Renal cortex interstitium (tissue), 11 donors: Measurements from ENCODE around the gene WDR59. TPM values are rescaled to one million over a fixed set of nuclear protein-coding genes. Genes with fewer than 3 reads are reported as not detected.
"Not testable (repeated sequence)": the region's sequence is repeated elsewhere in the genome, so short reads cannot be mapped to it uniquely, and the experiment has no call there.

Experiments
- DNase-seq, 11 donors: peaks; one replicate each; pipeline ENCODE4 v3.0.0-alpha.2; 2013; ENCODE audit warnings: low read depth in 9 of 11, low spot score in 4 of 11; ENCODE audit errors: extremely low read depth in 1 of 11
- polyA plus RNA-seq, 3 donors: library from polyadenylated mRNA; unstranded; fragments of 120-200 nt; gene quantifications; one replicate each; pipeline ENCODE4 v1.2.1, GENCODE V29; 2013; ENCODE audit not compliant: insufficient read length in 3 of 3

Gene WDR59
- polyA plus RNA-seq, 3 donors = 81.2 to 127 (median 84.4) TPM

DNA sequence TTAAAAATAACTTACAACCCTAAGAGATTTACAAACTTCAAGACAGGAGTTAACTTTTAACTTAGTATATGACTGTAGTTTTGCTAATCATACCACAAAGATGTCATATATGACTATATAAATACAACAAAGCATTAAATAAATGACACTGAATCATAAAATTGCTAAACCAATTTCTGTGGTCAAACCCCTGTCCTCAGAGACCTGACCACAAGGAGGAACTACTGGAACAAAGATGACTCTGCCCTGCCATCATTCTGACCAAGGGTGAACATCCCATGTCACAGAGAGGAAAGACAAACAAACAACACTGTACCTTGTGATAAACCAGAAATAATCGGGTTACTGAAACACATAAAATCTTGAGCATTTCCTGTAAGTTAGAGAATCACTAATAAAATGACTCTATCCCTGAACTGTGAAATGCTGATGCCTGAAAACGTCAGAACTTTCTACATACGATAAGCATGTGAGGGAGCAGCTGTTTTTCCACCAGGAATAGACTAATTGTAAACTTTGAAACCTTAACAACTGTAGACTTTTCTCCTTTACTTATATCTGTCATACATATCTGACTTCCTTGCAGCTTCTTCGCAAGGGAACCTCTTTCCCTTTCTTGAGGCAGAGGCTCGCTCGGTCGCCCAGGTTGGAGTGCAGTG, 47.9 kb downstream of the WDR59 start:
- no peak for DNase-seq

DNA sequence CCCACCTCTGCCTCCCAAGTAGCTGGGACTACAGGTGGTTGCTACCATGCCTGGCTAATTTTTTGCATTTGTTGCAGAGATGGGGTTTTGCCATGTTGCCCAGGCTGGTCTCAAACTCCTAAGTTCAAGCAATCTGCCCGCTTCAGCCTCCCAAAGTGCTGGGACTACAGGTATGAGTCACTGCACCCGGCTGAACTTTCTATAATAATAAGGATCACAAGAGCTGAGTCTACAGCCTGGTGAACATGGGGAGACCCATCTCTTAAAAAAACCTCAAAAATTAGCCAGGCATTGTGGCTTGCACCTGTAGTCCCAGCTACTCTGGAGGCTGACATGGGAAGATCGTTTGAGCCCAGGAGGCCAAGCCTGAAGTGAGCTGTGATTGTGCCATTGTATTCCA, 53.5 kb downstream of the WDR59 start:
- DNase-seq = no peak

DNA sequence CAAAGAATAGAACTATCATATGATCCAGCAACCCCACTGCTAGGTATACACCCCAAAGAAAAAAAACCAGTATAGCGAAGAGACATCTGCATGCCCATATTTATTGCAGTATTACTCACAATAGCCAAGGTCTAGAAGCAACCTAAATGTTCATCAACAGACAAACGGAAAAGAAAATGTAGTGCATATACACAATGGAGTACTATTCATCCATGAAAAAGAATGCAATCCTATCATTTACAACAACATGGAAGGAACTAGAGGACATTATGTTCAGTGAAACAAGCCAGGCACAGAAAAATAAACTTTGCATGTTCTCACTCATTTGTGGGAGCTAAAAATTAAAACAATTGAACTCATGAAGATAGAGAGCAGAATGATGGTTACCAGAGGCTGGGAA, 55.3 kb downstream of the WDR59 start:
- no peak for DNase-seq

DNA sequence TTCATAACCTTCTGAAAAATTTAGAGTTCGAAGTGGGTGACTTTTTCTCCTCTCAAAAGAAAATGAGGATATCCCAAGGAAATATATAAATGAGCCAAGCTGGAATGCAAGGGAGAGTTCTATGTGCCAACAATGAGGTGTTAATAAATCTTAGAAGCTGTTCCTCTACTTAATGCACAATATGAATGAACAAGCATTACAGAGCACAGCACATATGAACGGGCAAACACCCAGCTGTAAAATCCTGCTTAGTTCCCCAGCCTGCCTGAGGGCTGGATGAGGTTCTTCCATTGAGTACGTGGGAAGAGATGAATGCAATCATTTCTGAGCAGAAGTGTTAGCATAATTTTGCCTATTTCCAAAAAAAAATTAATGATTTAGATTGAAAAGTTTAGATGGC, 58.1 kb downstream of the WDR59 start:
- DNase-seq = no peak

DNA sequence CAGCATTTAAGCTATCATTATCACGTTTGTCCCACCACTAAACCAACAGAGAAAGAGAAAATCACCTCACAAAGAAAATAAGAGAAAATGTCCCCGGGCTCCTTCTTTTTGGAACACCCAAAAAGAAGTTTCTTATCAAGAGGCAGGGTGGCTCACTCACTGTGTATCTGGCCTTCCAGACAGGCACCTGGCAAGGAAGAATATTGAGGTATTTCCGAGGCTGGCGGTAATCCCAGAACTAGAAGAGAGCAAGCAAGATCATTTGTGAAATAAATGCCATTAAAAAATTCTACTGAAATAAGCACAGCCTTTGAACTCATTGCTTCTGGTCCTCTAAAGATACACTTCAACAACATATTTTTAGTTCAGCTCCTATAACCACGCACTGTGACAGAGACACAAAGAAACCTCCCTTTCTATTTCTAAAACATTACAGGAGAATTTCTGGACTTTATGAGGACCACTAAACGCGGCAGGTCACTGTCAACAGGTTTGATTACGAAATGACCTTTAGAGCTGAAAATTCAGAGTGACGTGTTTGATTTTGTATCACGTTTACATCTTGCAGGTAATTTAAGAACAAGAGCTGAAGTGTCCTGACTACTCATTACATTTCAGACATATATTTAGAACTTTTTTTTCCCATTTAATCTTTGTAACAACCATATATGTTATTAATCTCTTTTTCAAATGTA, 61.0 kb downstream of the WDR59 start:
- DNase-seq = no peak

DNA sequence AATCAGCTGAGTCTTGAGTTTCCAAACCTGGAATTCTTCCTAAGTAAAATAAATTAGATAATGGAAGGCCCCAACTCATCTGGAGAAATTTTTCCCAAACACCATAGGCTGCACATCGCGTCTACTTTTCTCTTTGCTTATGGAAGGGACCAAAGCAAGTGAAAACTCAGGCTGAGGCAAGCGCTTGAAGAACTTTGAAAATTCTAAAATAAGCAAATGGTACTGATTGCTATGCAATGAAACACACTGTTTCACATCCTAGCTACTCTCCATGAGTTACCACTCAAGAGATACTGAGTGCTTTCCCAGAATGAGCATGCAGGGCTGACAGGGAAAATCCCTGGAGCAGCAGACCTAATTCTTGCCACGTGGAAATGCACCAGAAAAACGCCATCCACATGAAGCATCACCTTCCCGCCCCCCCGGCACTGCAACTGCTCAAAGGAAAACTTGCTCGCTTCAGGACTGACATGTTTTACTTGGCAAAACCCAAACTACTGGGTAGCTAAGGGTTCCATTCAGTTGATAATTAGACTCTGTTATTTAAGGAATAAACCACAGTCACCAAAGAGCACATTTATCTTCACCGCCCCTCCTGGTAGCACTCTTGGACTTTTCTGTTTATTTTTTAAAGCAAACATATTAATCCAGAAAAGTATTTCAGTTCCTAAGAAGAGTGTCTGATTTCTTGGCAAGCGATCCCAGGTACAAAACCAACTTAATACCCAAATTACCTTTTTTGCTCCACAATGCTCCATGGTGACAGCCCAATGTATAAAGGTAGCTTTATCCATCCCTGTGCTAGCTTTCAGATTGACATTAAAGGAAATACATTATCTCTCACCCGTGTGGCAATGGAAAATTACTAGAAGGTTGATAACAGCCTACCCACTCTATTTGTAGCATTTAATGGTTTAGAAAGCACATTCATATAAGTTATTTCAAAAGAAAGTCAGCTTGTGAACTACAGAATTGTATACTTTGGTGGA, 62.5 kb downstream of the WDR59 start:
- DNase-seq = no peak

DNA sequence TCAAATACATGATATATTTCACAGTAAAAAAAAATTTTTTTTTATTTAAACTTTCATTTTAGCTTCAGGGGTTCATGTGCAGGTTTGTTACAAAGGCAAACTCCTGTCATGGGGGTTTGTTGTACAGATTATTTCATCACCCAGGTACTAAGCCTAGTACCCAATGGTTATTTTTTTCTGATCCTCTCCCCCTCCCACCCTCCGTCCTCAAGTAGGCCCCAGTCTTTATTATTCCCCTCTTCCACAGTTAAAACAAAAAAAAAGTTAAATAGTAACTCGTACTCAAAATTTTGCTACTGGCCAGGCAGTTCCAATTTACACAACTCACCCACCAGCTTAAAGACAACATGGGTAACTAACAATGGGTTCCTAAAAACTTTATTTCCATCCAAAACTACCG, 63.9 kb downstream of the WDR59 start:
- DNase-seq = no peak

DNA sequence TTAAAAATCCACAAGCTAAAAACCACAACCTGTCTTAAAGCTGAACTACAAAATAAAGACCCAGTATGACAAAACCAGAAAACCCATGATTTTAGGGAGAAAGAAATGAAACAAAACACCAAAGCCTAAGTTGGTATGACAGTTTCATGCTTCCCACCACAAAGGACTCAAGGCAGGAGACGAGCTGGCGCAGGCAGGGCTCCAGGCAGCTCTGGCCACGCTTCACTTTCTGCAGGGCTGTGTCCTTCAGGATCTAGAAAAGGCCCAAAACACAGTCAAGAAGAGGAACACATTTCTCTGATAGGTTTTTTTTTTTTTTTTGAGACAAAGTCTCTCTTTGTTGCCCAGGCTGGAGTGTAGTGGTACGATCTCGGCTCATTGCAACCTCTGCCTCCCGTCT, 75.3 kb downstream of the WDR59 start:
- no peak for DNase-seq

DNA sequence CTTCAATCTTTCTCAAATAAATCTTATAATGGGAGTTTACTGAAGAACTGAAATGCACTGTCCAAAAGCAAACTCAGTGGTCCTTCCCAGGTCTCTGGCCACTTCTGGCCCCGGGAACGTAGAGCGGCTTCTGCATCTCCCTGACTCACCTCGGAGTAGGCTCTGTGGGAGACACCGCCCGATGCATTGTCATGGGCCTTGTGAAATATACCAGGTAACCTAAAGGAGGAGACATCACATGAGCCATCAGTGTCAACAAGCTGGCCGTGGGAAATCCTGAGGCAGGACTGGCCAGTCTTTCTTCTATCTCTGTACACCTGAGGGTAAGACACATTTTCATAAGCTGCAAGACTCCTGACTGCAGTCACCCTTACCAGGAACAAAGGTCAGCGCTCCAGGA, 76.2 kb downstream of the WDR59 start:
- not testable (repeated sequence) for DNase-seq

DNA sequence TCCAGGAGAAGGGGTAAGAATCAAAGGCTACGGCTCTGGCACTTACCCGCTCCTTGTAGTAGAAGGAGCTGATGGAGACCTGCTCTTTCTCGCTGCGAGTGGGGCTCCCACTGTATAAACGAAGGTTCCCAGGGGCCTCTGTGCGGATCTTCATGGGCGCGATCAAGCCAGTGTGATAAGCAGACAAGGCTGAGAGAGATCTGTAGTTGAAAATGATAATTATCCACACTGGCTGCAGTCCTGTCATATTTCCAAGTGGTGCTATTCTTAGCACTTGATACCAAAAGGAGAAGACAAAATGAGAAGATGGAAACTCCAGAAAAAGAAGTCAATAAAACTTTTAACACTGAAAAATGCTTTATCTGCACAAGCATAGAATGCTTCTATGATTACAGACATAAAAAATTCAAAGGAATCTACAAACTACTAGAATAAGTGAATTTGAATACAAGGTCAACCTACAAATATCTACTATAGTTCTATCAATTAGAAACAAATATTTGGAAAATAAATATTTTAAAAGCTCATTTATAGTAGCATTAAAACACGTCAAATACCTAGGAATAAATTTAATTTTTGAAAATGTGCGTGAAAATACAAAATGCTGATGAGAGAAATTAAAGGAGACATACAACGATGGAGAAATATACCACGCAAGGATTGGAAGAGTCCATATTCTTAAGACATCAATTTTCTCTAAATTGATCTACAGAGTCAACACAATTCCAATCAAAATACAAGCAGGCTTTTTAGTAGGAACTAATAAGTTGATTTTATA, 80.8 kb downstream of the WDR59 start:
- no peak for DNase-seq

DNA sequence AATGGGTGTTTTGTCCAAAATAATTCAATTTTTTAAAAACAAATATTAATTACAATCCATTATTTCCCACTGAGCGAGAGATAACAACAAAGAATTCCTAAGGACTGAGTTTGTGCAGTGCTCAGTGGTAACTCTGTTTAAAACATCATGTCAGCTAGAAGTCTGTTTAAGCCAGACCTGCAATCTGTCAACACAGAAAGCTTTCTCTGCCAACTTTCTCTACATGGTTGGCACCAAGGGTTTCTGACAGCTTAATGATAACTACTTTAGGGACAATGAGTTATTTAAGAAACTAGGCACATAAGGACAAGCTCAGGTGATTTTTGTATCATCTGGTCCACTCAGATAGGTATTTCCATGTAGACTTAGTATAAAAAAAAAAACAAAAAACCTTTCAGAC, 81.8 kb downstream of the WDR59 start:
- no peak for DNase-seq

DNA sequence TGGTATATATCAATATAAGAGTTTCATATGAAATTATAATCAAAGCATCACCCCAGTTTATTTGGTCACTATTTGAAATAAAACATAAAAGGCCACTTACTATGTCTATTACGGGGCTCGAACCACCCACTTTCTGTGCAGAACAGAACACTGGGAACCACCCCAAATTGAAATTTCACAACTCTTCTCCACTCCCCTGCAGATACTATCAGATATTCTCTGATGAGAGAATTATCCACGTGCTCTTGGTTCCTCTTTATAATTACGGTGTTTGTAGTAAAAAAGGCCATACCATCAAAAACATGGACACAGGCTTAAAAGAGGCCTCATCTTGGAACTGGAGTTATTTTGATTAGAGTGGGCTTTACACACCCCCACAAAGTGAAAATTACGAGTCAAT, 82.8 kb downstream of the WDR59 start:
- no peak for DNase-seq

DNA sequence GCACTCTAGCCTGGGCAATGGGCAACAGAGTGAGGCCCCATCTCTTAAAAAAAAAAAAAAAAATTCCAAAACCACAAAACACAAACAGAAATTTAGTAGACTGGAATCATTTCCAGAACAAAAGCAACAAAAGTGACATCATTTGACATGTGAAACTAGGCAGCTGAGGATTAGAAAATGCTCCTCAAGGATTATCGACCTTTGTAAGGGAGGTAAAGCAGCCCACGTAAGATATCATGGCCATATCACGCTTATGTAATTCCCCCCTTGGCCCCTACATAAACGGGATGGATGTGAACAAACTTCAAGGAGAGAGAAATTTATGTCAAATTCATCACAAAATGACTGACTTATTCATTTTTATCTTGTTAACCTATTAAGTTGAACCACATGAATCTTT, 83.3 kb downstream of the WDR59 start:
- DNase-seq = no peak

DNA sequence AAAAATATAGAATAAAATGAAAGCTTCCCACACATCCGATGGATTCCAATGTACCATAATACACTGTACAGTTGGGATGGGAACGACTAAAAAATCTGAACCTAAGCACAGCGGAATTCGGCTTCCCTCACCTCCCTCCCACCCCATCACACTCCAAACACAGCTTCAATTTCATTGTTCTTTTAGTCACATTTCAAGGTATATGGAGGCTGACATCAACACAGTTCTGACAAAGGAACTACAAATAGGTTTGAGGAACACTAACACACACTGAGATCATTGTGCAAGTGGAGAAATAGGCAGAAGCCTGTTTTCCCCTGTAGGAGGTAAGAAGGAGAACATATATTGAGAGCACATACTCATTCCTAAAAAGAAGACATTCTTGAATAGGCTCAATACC, 85.1 kb downstream of the WDR59 start:
- DNase-seq = no peak

DNA sequence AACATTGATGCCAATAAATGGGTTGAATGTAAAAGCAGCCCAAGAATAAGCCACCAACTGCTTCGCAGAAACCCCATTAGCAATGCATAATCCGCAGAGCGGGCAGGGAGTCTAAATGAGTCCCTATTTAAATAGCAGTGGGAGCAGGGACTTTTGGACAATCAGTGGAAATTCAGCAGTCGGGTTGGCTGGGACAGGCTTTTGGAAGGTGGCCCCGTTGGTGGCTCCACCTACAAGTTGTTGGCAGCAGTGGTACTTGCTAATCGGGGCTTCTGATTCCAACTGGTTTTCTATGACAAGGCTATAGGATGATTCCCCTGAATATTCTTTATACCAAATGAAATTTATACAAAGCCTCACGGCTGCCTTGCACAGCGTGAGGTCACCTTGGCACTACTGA, 86.3 kb downstream of the WDR59 start:
- no peak for DNase-seq

DNA sequence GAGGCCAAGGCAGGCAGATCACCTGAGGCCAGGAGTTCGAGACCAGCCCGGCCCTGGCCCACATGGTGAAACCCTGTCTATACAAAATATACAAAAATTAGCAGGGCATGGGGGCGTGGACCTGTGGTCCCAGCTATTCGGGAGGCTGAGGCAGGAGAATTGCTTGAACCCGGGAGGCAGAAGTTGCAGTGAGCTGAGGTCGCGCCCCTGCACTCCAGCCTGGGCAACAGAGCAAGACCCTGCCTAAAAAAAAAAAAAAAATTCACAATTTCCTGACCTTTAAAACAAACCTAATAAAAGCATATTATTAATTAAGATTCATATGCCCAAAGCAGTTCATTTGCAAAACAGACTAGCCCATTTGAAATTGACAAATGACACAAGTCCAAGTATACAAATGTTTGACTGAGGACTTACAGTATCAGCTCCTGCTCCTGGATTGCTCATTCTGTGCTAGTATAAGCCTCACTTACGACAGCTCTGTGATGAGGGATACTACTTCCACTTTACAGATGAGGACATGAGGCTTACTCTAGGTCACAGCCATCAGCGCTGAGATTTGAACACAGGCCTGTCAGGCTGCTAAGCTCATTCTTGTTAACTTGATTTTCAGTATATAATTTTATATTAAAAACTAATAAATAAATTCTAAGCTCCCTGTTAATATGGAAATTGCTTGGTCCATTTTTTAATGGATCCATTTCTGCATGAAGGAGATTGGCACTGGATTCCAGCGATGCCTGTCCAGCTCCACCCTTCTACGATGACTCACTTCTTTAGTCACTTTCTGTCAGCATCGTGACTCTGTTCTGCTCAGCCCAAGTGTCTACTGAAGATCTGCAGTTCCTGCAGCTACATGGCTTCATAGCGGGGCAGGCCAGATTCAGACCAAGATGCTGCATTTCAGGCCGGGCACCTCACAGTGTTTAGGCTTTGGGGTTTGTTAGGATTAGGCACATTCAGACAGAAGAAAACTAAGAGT, 88.2 kb downstream of the WDR59 start:
- no peak for DNase-seq

DNA sequence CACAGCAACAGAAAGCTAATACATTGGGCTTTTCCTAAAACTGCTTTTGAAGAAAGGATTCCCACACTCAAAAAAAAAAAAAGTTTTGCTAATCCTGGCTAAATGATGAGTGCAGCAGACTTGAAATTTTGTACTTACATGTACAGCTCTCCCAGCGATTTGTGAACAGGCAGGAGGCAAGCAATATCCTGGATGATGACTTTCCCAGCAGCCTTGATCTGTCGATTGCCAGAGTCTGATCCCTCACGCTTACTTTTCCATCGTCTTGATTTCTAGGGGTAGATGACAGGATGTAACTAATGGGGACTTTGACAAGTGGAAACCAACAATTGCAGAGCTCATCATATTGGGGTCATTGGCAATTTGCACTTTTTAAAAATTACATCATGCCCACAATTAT, 91.4 kb downstream of the WDR59 start:
- no peak for DNase-seq
